Thoracic aorta (tissue), 2 donors: ENCODE measurements around the gene NEMP1. TPM values are rescaled to one million over a fixed set of nuclear protein-coding genes. Genes with fewer than 3 reads are reported as not detected.
A peak's percentile ranks its signal among the peaks of the same experiment; 100 is the strongest.
"Not testable (repeated sequence)": the region's sequence is repeated elsewhere in the genome, so short reads cannot be mapped to it uniquely, and the experiment has no call there.

Experiments
- ATAC-seq: fragments of 150-250 bp; one replicate; pipeline ENCODE4 v1.8.0; 2017; ENCODE audit warnings: low read depth; ENCODE audit not compliant: insufficient number of reproducible peaks, low FRiP score
- DNase-seq: peaks from one replicate; pipeline ENCODE4 v3.0.0-alpha.2; 2020; ENCODE audit warnings: low spot score
- H3K27ac ChIP-seq, 2 donors: fragments of 200-600 bp; sonication (generic); 1 replicate in 1 of 2; 2 replicates in 1 of 2; pipeline ENCODE4 v1.5.1; 2016; ENCODE audit warnings: mild to moderate bottlenecking in 2 of 2, moderate library complexity in 2 of 2
- H3K27me3 ChIP-seq: fragments of 200-600 bp; sonication (generic); replicated peaks from 2 replicates; pipeline ENCODE4 v1.6.0; 2016; ENCODE audit warnings: mild to moderate bottlenecking; ENCODE audit not compliant: insufficient read depth
- H3K36me3 ChIP-seq: fragments of 200-600 bp; sonication (generic); one replicate; pipeline ENCODE4 v1.5.1; 2016
- H3K4me1 ChIP-seq, 2 donors: fragments of 200-600 bp; sonication (generic); 1 replicate in 1 of 2; 2 replicates in 1 of 2; pipeline versions ENCODE4 v1.5.1 to v1.6.0; 2016; ENCODE audit warnings: low read depth in 2 of 2, mild to moderate bottlenecking in 1 of 2; ENCODE audit not compliant: control insufficient read depth in 1 of 2
- H3K4me3 ChIP-seq: fragments of 200-600 bp; sonication (generic); 2 replicates; pipeline ENCODE4 v1.5.1; 2016; ENCODE audit warnings: mild to moderate bottlenecking
- H3K9me3 ChIP-seq: fragments of 200-600 bp; sonication (generic); 2 replicates; pipeline ENCODE4 v1.5.1; 2016
- CTCF ChIP-seq: fragments of 200-600 bp; sonication (generic); IDR thresholded peaks from one replicate; pipeline ENCODE4 v1.5.1; 2019; ENCODE audit warnings: antibody characterized with exemption
- total RNA-seq, 2 donors: library from RNA; depleted of rRNA; stranded (reverse); fragments of >200 nt; gene quantifications; one replicate each; pipeline versions ENCODE4 v1.1.0 to v1.2.3, GENCODE V29; 2016

The NEMP1 gene
- total RNA-seq, 2 donors from 2014 or later, result 6.6 to 6.9 TPM

DNA sequence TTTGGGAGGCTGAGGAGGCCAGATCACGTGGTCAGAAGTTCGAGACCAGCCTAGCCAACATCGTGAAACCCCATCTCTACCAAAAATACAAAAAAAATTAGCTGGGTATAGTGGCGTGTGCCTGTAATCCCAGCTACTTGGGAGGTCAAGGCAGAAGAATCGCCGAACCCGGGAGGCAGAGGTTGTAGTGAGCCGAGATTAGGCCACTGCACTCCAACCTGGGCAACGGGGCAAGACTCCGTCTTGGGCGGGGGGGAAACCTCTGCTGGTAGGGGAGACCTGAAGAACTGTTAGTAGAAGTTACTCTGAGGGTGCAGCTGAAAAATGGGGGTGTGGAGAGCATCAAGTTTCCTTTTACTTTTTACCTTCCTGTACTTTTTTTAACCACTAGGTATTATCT is 47.5 kb upstream of the NEMP1 start:
- no peak for TF ChIP-seq CTCF
- Histone ChIP-seq H3K27ac (no peak overlapping the region), H3K9me3 (no peaks in the 10 kb centered on the region)

DNA sequence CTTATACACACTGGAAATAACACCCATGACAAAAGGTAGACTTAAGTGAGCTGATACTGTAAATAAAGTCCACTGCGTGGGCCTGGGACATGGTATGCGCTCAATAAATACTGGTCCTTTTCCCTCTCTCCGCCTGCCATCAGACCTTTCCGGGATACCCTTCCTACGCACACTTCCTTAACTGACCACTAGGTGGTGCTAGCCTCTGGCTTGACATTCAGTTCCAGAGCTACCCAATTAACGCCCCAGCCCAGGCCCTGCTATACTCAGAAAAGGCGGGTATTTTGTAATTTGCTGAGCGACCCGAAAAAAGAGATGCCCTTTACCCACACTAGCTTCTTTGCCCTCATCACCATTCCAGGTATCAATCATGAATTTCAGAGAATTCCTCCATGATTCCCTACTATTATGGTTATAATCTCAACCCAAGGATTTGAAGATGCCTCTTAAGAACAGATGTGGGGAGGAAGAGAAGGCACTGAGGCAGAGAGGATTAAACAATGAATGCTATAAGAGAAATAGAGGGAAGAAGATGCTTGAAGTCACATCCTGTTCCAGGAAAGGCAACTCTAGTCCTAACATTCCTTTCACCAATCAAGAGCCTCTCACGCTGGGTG is 45.8 kb upstream of the NEMP1 start:
- ATAC-seq (no peak), DNase-seq (no peak)
- H3K4me3 ChIP-seq, result no peak overlapping the region
- no peaks in the 10 kb centered on the region for H3K27me3 ChIP-seq
- H3K4me1 ChIP-seq, result peaks cover 7 to 12% of the 10 kb centered on the region in 2 donors
- peak; percentile 97 for TF ChIP-seq CTCF
- H3K36me3 ChIP-seq, result no peaks in the 10 kb centered on the region
- H3K9me3 ChIP-seq, result no peaks in the 10 kb centered on the region
- H3K27ac ChIP-seq, result no peak overlapping the region

More for the DNA sequence above, 47.5 kb upstream of the NEMP1 start:
- Histone ChIP-seq H3K4me3 (no peak overlapping the region), H3K27me3 (no peaks in the 10 kb centered on the region), H3K36me3 (no peaks in the 10 kb centered on the region), H3K4me1 (peaks cover 11 to 19% of the 10 kb centered on the region in 2 donors)
- ATAC-seq (no peak), DNase-seq (no peak)

GRCh38 chr12:57123813-57124212 is 45.2 kb upstream of the NEMP1 start:
- Histone ChIP-seq H3K27ac (no peak overlapping the region), H3K27me3 (no peaks in the 10 kb centered on the region), H3K4me1 (peaks cover 7 to 18% of the 10 kb centered on the region in 2 donors), H3K4me3 (no peak overlapping the region), H3K9me3 (no peaks in the 10 kb centered on the region), H3K36me3 (no peaks in the 10 kb centered on the region)
- no peak for TF ChIP-seq CTCF
- DNase-seq (no peak), ATAC-seq (no peak)

- not testable (repeated sequence) for H3K36me3 ChIP-seq, H3K4me3 ChIP-seq, ATAC-seq, DNase-seq, H3K27me3 ChIP-seq, H3K9me3 ChIP-seq, H3K27ac ChIP-seq
- H3K4me1 ChIP-seq, result peaks cover 0 to 14% of the 10 kb centered on the region in 2 donors
These were observed 42.1 kb upstream of the NEMP1 start for GRCh38 chr12:57120718-57121117.

- no peak overlapping the region for H3K27ac ChIP-seq
- no peak overlapping the region for H3K4me3 ChIP-seq
- H3K4me1 ChIP-seq, result peaks cover 0 to 14% of the 10 kb centered on the region in 2 donors
- ATAC-seq, result no peak
- no peaks in the 10 kb centered on the region for H3K27me3 ChIP-seq
- TF ChIP-seq CTCF, result no peak
- DNase-seq, result no peak
- no peaks in the 10 kb centered on the region for H3K36me3 ChIP-seq
- H3K9me3 ChIP-seq, result no peaks in the 10 kb centered on the region
These were observed 40.9 kb upstream of the NEMP1 start for GRCh38 chr12:57119294-57120085.
